H9 (cell line): ENCODE measurements around the gene KRT86. TPM values are rescaled to one million over a fixed set of nuclear protein-coding genes. Genes with fewer than 3 reads are reported as not detected.

Source experiments
- DNase-seq: peaks from one replicate; pipeline ENCODE4 v3.0.0-alpha.2; 2017
- H2AFZ ChIP-seq: one replicate; pipeline ENCODE4 v1.6.1; 2013; ENCODE audit warnings: mild to moderate bottlenecking, low read length, control low read depth, moderate library complexity
- H2AK5ac ChIP-seq: 2 replicates; pipeline ENCODE4 v1.6.1; 2013; ENCODE audit warnings: low read length, control low read depth, mixed read lengths; ENCODE audit not compliant: insufficient read length
- H2BK120ac ChIP-seq: one replicate; pipeline ENCODE4 v1.6.1; 2013; ENCODE audit warnings: low read depth, mild to moderate bottlenecking, low read length, control low read depth, inconsistent platforms; ENCODE audit not compliant: poor library complexity, severe bottlenecking
- H2BK12ac ChIP-seq: 2 replicates; pipeline ENCODE4 v1.6.1; 2013; ENCODE audit warnings: low read length, control low read depth, mixed read lengths, low read depth; ENCODE audit not compliant: insufficient read length
- H2BK15ac ChIP-seq: 2 replicates; pipeline ENCODE4 v1.6.1; 2013; ENCODE audit warnings: low read depth, low read length, control low read depth
- H2BK20ac ChIP-seq: one replicate; pipeline ENCODE4 v1.6.1; 2013; ENCODE audit warnings: low read depth, mild to moderate bottlenecking, low read length, control low read depth, inconsistent platforms; ENCODE audit not compliant: poor library complexity, severe bottlenecking
- H2BK5ac ChIP-seq: 2 replicates; pipeline ENCODE4 v1.6.1; 2013; ENCODE audit warnings: low read length, control low read depth, mixed read lengths; ENCODE audit not compliant: insufficient read length
- H3K14ac ChIP-seq: 2 replicates; pipeline ENCODE4 v1.6.1; 2013; ENCODE audit warnings: low read length, control low read depth; ENCODE audit not compliant: insufficient read depth
- H3K18ac ChIP-seq: 2 replicates; pipeline ENCODE4 v1.6.1; 2013; ENCODE audit warnings: low read depth, mild to moderate bottlenecking, mixed read lengths, low read length, control low read depth; ENCODE audit not compliant: insufficient read length
- H3K23ac ChIP-seq: 2 replicates; pipeline ENCODE4 v1.6.1; 2013; ENCODE audit warnings: low read length, control low read depth, mixed read lengths, low read depth; ENCODE audit not compliant: insufficient read length
- H3K23me2 ChIP-seq: 2 replicates; pipeline ENCODE4 v1.6.1; 2013; ENCODE audit warnings: low read depth, mild to moderate bottlenecking, mixed read lengths, low read length, control low read depth; ENCODE audit not compliant: insufficient read length, poor library complexity, severe bottlenecking
- H3K27ac ChIP-seq: 2 replicates; pipeline ENCODE4 v1.5.1; 2013; ENCODE audit warnings: low read length, control low read depth, mixed read lengths, low read depth; ENCODE audit not compliant: insufficient read length
- H3K27me3 ChIP-seq: 2 replicates; pipeline ENCODE4 v1.6.1; 2013; ENCODE audit warnings: low read length, control low read depth, inconsistent platforms; ENCODE audit not compliant: insufficient read depth
- H3K4ac ChIP-seq: 2 replicates; pipeline ENCODE4 v1.6.1; 2013; ENCODE audit warnings: low read depth, mild to moderate bottlenecking, control low read depth, inconsistent platforms, low read length, moderate library complexity
- H3K4me1 ChIP-seq: 2 replicates; pipeline ENCODE4 v1.6.1; 2013; ENCODE audit warnings: low read length, control low read depth, inconsistent platforms; ENCODE audit not compliant: insufficient read depth
- H3K4me2 ChIP-seq: 2 replicates; pipeline ENCODE4 v1.6.1; 2013; ENCODE audit warnings: low read length, control low read depth, mixed read lengths; ENCODE audit not compliant: insufficient read length, insufficient read depth
- H3K56ac ChIP-seq: 2 replicates; pipeline ENCODE4 v1.6.1; 2013; ENCODE audit warnings: low read depth, mild to moderate bottlenecking, mixed read lengths, low read length, control low read depth; ENCODE audit not compliant: insufficient read length
- H3K79me1 ChIP-seq: 2 replicates; pipeline ENCODE4 v1.6.1; 2013; ENCODE audit warnings: low read depth, mild to moderate bottlenecking, moderate library complexity, low read length, control low read depth, inconsistent platforms; ENCODE audit not compliant: insufficient read depth, poor library complexity, severe bottlenecking
- H3K79me2 ChIP-seq: 2 replicates; pipeline ENCODE4 v1.6.1; 2013; ENCODE audit warnings: low read length, control low read depth, inconsistent platforms; ENCODE audit not compliant: insufficient read depth
- H3K9ac ChIP-seq: 2 replicates; pipeline ENCODE4 v1.6.1; 2013; ENCODE audit warnings: low read length, control low read depth, mixed read lengths; ENCODE audit not compliant: insufficient read length; ENCODE audit errors: extremely low read depth
- H3K9me3 ChIP-seq: one replicate; pipeline ENCODE4 v1.6.1; 2013; ENCODE audit warnings: low read depth, low read length, inconsistent platforms; ENCODE audit not compliant: control insufficient read depth
- H3T11ph ChIP-seq: one replicate; pipeline ENCODE4 v1.6.1; 2013; ENCODE audit warnings: mild to moderate bottlenecking, low read length, control low read depth, inconsistent platforms
- H4K20me1 ChIP-seq: one replicate; pipeline ENCODE4 v1.6.1; 2013; ENCODE audit not compliant: control insufficient read depth, insufficient read length, insufficient read depth
- H4K5ac ChIP-seq: 2 replicates; pipeline ENCODE4 v1.6.1; 2013; ENCODE audit warnings: low read depth, mild to moderate bottlenecking, mixed read lengths, low read length, control low read depth; ENCODE audit not compliant: insufficient read length
- H4K8ac ChIP-seq: replicated peaks from 2 replicates; pipeline ENCODE4 v1.6.1; 2013; ENCODE audit warnings: low read length, control low read depth, mixed read lengths, low read depth; ENCODE audit not compliant: insufficient read length
- H4K91ac ChIP-seq: 2 replicates; pipeline ENCODE4 v1.6.1; 2013; ENCODE audit warnings: low read depth, mild to moderate bottlenecking, moderate library complexity, mixed read lengths, low read length, control low read depth; ENCODE audit not compliant: insufficient read length
- H3K27ac Mint-ChIP-seq, 3 experiments: 2 replicates in 2 of 3; 3 replicates in 1 of 3; pipeline ENCODE4 v1.8.0; 2020 to 2021; ENCODE audit warnings: mixed read lengths in 3 of 3, mild to moderate bottlenecking in 1 of 3, moderate library complexity in 1 of 3
- H3K27me3 Mint-ChIP-seq: 2 replicates; pipeline ENCODE4 v1.8.0; 2021; ENCODE audit warnings: low read depth, mild to moderate bottlenecking, moderate library complexity, mixed read lengths
- H3K36me3 Mint-ChIP-seq, 3 experiments: 2 replicates in 2 of 3; 3 replicates in 1 of 3; pipeline ENCODE4 v1.8.0; 2020 to 2021; ENCODE audit warnings: low read depth in 3 of 3, mixed read lengths in 3 of 3; ENCODE audit not compliant: insufficient read depth in 1 of 3
- H3K4me1 Mint-ChIP-seq, 2 experiments: 2 replicates each; pipeline ENCODE4 v1.8.0; 2020; ENCODE audit warnings: mixed read lengths in 2 of 2
- H3K4me3 Mint-ChIP-seq, 2 experiments: 2 replicates in 1 of 2; 3 replicates in 1 of 2; pipeline ENCODE4 v1.8.0; 2020 to 2021; ENCODE audit warnings: mild to moderate bottlenecking in 2 of 2, mixed read lengths in 2 of 2, moderate library complexity in 1 of 2
- H3K9me3 Mint-ChIP-seq, 2 experiments: 2 replicates in 1 of 2; 3 replicates in 1 of 2; pipeline ENCODE4 v1.8.0; 2020; ENCODE audit warnings: mild to moderate bottlenecking in 2 of 2, mixed read lengths in 2 of 2, moderate library complexity in 1 of 2
- CTCF ChIP-seq: fragments of 200-600 bp; sonication (generic); conservative IDR thresholded peaks from 3 replicates; pipeline ENCODE4 v1.8.0; 2021; ENCODE audit warnings: antibody characterized with exemption, mild to moderate bottlenecking
- WGBS: extraction: QIAGEN DNeasy Blood & Tissue Kit; methylation state at CpG from one replicate; pipeline ENCODE4 v1.1.7; 2013; ENCODE audit warnings: missing lambda C conversion rate, low lambda C conversion rate, mixed read lengths; ENCODE audit not compliant: insufficient read length; ENCODE audit errors: extremely low coverage; 5-methylcytosine and 5-hydroxymethylcytosine counted together
- total RNA-seq: library from RNA; stranded (reverse); gene quantifications from 2 replicates; pipeline ENCODE4 v1.2.1, GENCODE V29; 2021

KRT86 gene
- total RNA-seq, 1 experiment from 2014 or later: not detected

DNA sequence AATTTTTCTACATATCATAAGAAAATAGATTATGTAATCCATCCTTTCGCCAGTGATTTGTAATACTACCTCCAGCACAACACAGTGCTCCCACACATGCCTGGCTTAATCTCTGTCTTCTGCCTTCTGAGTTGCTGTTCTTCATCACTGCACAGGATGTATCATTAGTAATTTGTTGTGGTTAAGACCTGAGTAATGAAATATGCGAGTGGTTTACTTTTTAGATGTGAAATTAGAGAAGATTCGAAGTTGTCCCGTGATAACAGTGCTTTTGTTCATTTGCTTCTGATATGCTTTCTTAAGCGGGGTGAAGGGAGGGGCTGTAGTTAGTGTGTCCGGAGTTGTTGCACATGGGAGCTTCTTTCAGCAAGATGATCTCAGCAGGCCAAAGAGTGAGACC is 74.8 kb downstream of the KRT86 start:
- Histone ChIP-seq H3K4ac (no peak overlapping the region), H2BK120ac (no peak overlapping the region), H3K23ac (no peak overlapping the region), H2BK20ac (no peak overlapping the region), H3K14ac (no peak overlapping the region), H2BK5ac (no peak overlapping the region), H4K91ac (no peak overlapping the region), H3K79me1 (no peaks in the 10 kb centered on the region), H3K18ac (no peak overlapping the region), H3K27me3 (no peaks in the 10 kb centered on the region), H2BK12ac (no peak overlapping the region), H2AK5ac (no peak overlapping the region), H3K56ac (no peak overlapping the region), H2BK15ac (no peak overlapping the region), H3K79me2 (no peaks in the 10 kb centered on the region), H3T11ph (no peak overlapping the region), H4K5ac (no peak overlapping the region), H3K27ac (no peak overlapping the region), H3K9me3 (no peaks in the 10 kb centered on the region), H3K4me1 (no peaks in the 10 kb centered on the region), H3K23me2 (no peaks in the 10 kb centered on the region), H4K20me1 (no peaks in the 10 kb centered on the region), H4K8ac (no peak overlapping the region), H3K4me2 (no peak overlapping the region), H2AFZ (no peak overlapping the region), H3K9ac (no peak overlapping the region)
- Mint-ChIP-seq H3K9me3 (no peaks in the 10 kb centered on the region), H3K4me1 (peaks cover 2% of the 10 kb centered on the region in 2 experiments; a peak in 2 of 4 replicates), H3K27ac (no peak overlapping the region), H3K36me3 (no peaks in the 10 kb centered on the region), H3K27me3 (peaks cover 8% of the 10 kb centered on the region), H3K4me3 (no peak overlapping the region)
- no peak for TF ChIP-seq CTCF
- DNase-seq: no peak
- no CpG with 5 or more reads among the region's 6 CpGs for WGBS
